ENCODE data around the gene CCPG1. TPM values are rescaled to one million over a fixed set of nuclear protein-coding genes. Genes with fewer than 3 reads are reported as not detected.

CCPG1 gene
- total RNA-seq, 1 donor = 250 TPM

DNA sequence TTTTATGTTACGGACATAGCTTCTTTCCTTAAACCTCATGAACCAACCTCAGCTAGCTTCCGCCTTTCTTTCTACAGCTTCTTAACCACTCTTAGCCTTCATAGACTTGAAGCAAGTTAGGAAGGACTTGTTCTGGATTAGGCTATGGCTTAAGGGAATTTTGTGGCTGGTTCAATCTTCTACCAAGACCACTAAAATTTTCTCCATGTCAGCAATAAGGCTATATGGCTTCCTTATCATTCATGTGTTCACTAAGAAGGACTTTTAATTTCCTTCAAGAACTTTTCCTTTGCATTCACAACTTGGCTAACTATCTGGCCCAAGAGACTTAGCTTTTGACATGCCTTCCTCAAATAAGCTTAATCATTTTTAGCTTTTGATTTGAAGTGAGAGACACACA is 24.5 kb downstream of the CCPG1 start:
- Histone ChIP-seq H3K27me3 (ENCODE audit: insufficient read depth, low read length) (no peaks in the 10 kb centered on the region), H3K4me3 (ENCODE audit: insufficient read depth, low read length) (no peak overlapping the region), H3K4me2 (ENCODE audit: insufficient read depth, low read length) (no peak overlapping the region), H3K4me1 (ENCODE audit: insufficient read depth, low read length) (no peaks in the 10 kb centered on the region), H3K9me3 (ENCODE audit: low read depth, low read length) (no peaks in the 10 kb centered on the region), H3K27ac (ENCODE audit: low read depth, low read length) (no peak overlapping the region), H3K79me2 (ENCODE audit: insufficient read depth, low read length) (no peaks in the 10 kb centered on the region), H3K36me3 (ENCODE audit: insufficient read depth, low read length) (peaks cover 16% of the 10 kb centered on the region), H4K20me1 (ENCODE audit: insufficient read depth, low read length) (no peaks in the 10 kb centered on the region), H2AFZ (ENCODE audit: low read length) (no peak overlapping the region)
- TF ChIP-seq, protein P1, sequence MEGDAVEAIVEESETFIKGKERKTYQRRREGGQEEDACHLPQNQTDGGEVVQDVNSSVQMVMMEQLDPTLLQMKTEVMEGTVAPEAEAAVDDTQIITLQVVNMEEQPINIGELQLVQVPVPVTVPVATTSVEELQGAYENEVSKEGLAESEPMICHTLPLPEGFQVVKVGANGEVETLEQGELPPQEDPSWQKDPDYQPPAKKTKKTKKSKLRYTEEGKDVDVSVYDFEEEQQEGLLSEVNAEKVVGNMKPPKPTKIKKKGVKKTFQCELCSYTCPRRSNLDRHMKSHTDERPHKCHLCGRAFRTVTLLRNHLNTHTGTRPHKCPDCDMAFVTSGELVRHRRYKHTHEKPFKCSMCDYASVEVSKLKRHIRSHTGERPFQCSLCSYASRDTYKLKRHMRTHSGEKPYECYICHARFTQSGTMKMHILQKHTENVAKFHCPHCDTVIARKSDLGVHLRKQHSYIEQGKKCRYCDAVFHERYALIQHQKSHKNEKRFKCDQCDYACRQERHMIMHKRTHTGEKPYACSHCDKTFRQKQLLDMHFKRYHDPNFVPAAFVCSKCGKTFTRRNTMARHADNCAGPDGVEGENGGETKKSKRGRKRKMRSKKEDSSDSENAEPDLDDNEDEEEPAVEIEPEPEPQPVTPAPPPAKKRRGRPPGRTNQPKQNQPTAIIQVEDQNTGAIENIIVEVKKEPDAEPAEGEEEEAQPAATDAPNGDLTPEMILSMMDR (IDR thresholded peaks at IDR 0.05; ENCODE audit: extremely low read depth, low read depth, low read length) = no peak
- DNase-seq (ENCODE audit: insufficient read length, low spot score, missing footprints) = no peak

DNA sequence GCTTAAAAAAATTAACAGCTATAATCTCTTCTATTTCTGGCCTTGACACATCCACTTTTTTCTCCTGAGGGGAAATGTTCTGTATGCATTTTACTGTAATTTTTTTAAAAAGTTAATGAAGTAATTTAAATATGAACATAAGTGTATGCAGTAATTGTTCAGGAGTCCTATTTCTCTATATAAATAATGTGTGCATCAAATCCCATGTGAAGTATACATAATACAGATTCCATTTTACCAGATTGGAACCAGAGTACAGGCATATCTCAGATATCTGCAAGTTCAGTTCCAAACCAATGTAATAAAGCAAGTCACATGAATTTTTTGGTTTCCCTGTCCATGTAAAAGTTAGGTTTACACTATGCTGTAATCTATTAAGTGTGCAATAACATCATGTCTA is 26.6 kb downstream of the CCPG1 start:
- TF ChIP-seq, protein P1 (IDR thresholded peaks at IDR 0.05; ENCODE audit: extremely low read depth, low read depth, low read length) = no peak

DNA sequence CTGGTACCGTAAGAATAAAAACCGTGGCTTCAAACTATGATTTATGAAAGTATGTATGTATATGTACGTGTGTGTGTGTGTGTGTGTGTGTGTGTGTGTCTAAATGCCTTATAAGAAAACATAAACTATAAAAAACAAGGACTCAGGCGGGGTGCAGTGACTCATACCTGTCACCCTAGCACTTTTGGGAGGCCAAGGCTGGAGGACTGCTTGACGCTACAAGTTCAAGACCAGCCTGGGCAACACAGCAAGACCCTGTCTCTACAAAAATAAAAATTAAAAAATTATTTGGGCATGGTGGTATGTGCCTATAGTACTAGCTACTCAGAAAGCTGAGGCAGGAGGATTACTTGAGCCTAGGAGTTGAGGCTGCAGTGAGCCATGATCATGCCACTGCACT is 29.1 kb downstream of the CCPG1 start:
- Histone ChIP-seq H3K4me3 (ENCODE audit: insufficient read depth, low read length) (no peak overlapping the region), H3K36me3 (ENCODE audit: insufficient read depth, low read length) (peaks cover 21% of the 10 kb centered on the region), H4K20me1 (ENCODE audit: insufficient read depth, low read length) (no peaks in the 10 kb centered on the region), H3K27me3 (ENCODE audit: insufficient read depth, low read length) (no peaks in the 10 kb centered on the region), H3K79me2 (ENCODE audit: insufficient read depth, low read length) (no peaks in the 10 kb centered on the region), H3K27ac (ENCODE audit: low read depth, low read length) (no peak overlapping the region), H3K4me1 (ENCODE audit: insufficient read depth, low read length) (no peaks in the 10 kb centered on the region), H3K9me3 (ENCODE audit: low read depth, low read length) (no peaks in the 10 kb centered on the region), H2AFZ (ENCODE audit: low read length) (no peak overlapping the region), H3K4me2 (ENCODE audit: insufficient read depth, low read length) (no peak overlapping the region)
- DNase-seq (ENCODE audit: insufficient read length, low spot score, missing footprints) = no peak
- TF ChIP-seq, protein P1 (IDR thresholded peaks at IDR 0.05; ENCODE audit: extremely low read depth, low read depth, low read length) = no peak

More for the DNA sequence above, 26.6 kb downstream of the CCPG1 start:
- peaks cover 10% of the 10 kb centered on the region for H3K36me3 ChIP-seq (ENCODE audit: insufficient read depth, low read length)
- H3K4me3 ChIP-seq (ENCODE audit: insufficient read depth, low read length) = no peak overlapping the region
- no peak for DNase-seq (ENCODE audit: insufficient read length, low spot score, missing footprints)
- no peaks in the 10 kb centered on the region for H3K79me2 ChIP-seq (ENCODE audit: insufficient read depth, low read length)
- H4K20me1 ChIP-seq (ENCODE audit: insufficient read depth, low read length) = no peaks in the 10 kb centered on the region
- no peak overlapping the region for H3K27ac ChIP-seq (ENCODE audit: low read depth, low read length)
- H3K4me1 ChIP-seq (ENCODE audit: insufficient read depth, low read length) = no peaks in the 10 kb centered on the region
- H3K27me3 ChIP-seq (ENCODE audit: insufficient read depth, low read length) = no peaks in the 10 kb centered on the region
- H3K9me3 ChIP-seq (ENCODE audit: low read depth, low read length) = no peaks in the 10 kb centered on the region
- no peak overlapping the region for H2AFZ ChIP-seq (ENCODE audit: low read length)
- H3K4me2 ChIP-seq (ENCODE audit: insufficient read depth, low read length) = no peak overlapping the region

- no peaks in the 10 kb centered on the region for H3K9me3 ChIP-seq (ENCODE audit: low read depth, low read length)
- peaks cover 35% of the 10 kb centered on the region for H3K36me3 ChIP-seq (ENCODE audit: insufficient read depth, low read length)
- no peaks in the 10 kb centered on the region for H3K27me3 ChIP-seq (ENCODE audit: insufficient read depth, low read length)
- no peaks in the 10 kb centered on the region for H3K79me2 ChIP-seq (ENCODE audit: insufficient read depth, low read length)
- TF ChIP-seq, protein P1 (IDR thresholded peaks at IDR 0.05; ENCODE audit: extremely low read depth, low read depth, low read length) = no peak
- H3K4me1 ChIP-seq (ENCODE audit: insufficient read depth, low read length) = no peaks in the 10 kb centered on the region
- no peak overlapping the region for H3K27ac ChIP-seq (ENCODE audit: low read depth, low read length)
- no peaks in the 10 kb centered on the region for H4K20me1 ChIP-seq (ENCODE audit: insufficient read depth, low read length)
- DNase-seq (ENCODE audit: insufficient read length, low spot score, missing footprints) = no peak
- no peak overlapping the region for H3K4me2 ChIP-seq (ENCODE audit: insufficient read depth, low read length)
- no peak overlapping the region for H2AFZ ChIP-seq (ENCODE audit: low read length)
- no peak overlapping the region for H3K4me3 ChIP-seq (ENCODE audit: insufficient read depth, low read length)
Observed at GRCh38 chr15:55372701-55373440, 35.3 kb downstream of the CCPG1 start.

All from osteoblast (primary cell).